HG03039 (cell line): ENCODE measurements around the gene NARF.
A peak's percentile ranks its signal among the peaks of the same experiment; 100 is the strongest.
"Not testable (repeated sequence)": the region's sequence is repeated elsewhere in the genome, so short reads cannot be mapped to it uniquely, and the experiment has no call there.

Source experiments
- ATAC-seq: cut with Tn5 transposase; IDR thresholded peaks from one replicate; pipeline ENCODE4 v1.9.1; 2021; ENCODE audit warnings: mild to moderate bottlenecking, moderate library complexity; ENCODE audit not compliant: unreplicated experiment

The NARF gene

GRCh38 chr17:82445542-82445941, 13.0 kb upstream of the NARF start:
- ATAC-seq = no peak

GRCh38 chr17:82446124-82446523, 12.4 kb upstream of the NARF start:
- no peak for ATAC-seq

GRCh38 chr17:82446649-82447048, 11.9 kb upstream of the NARF start:
- ATAC-seq = no peak

- no peak for ATAC-seq
Observed at GRCh38 chr17:82447876-82448275, 10.7 kb upstream of the NARF start.

- ATAC-seq = no peak
Observed at GRCh38 chr17:82449131-82449882, 9.2 kb upstream of the NARF start.

- no peak for ATAC-seq
Observed at GRCh38 chr17:82449883-82450356, 8.6 kb upstream of the NARF start.

- peak; percentile 73 for ATAC-seq
Observed at GRCh38 chr17:82450357-82451106, 8.0 kb upstream of the NARF start, which contains the start of gene CYBC1. CYBC1 (minus strand) TSS chr17:82450752; CDS start chr17:82449254, 1,498 bp downstream.

GRCh38 chr17:82452162-82452561, 6.4 kb upstream of the NARF start:
- ATAC-seq = no peak

GRCh38 chr17:82453151-82453550, 5.4 kb upstream of the NARF start:
- not testable (repeated sequence) for ATAC-seq

GRCh38 chr17:82453706-82454105, 4.8 kb upstream of the NARF start:
- not testable (repeated sequence) for ATAC-seq

GRCh38 chr17:82457073-82457928, 1.2 kb upstream of the NARF start:
- no peak for ATAC-seq

GRCh38 chr17:82457929-82458178, 687 bp upstream of the NARF start:
- ATAC-seq = no peak

- no peak for ATAC-seq
Observed at GRCh38 chr17:82458885-82459424, 414 bp downstream of the NARF start.

- not testable (repeated sequence) for ATAC-seq
Observed at GRCh38 chr17:82459936-82460335, 1.4 kb downstream of the NARF start.

- ATAC-seq = no peak
Observed at GRCh38 chr17:82461827-82462524, 3.4 kb downstream of the NARF start.

- no peak for ATAC-seq
Observed at GRCh38 chr17:82463391-82463790, 4.8 kb downstream of the NARF start.

GRCh38 chr17:82463925-82464566, 5.5 kb downstream of the NARF start:
- no peak for ATAC-seq

- ATAC-seq = no peak
Observed at GRCh38 chr17:82464567-82464929, 6.0 kb downstream of the NARF start.

GRCh38 chr17:82465023-82465603, 6.6 kb downstream of the NARF start:
- ATAC-seq = no peak

- ATAC-seq = no peak
Observed at GRCh38 chr17:82468692-82469091, 10.2 kb downstream of the NARF start.
